Hepatocyte (in vitro differentiated cells): ENCODE results near the gene EXOC3.

ENCODE experiments used
- EZH2 ChIP-seq: fragments of 200-600 bp; sonication (generic); IDR thresholded peaks from 2 replicates; pipeline ENCODE4 v1.6.1; 2016; ENCODE audit warnings: antibody characterized with exemption, mild to moderate bottlenecking, borderline replicate concordance
- EZH2phosphoT487 ChIP-seq: fragments of 200-600 bp; sonication (generic); IDR thresholded peaks from one replicate; pipeline ENCODE4 v1.6.1; 2018; ENCODE audit warnings: antibody characterized with exemption, mild to moderate bottlenecking, low read depth, moderate library complexity; ENCODE audit not compliant: unreplicated experiment, severe bottlenecking
- TF ChIP-seq, protein P1 (sequence below): fragments of 200-600 bp; sonication (generic); IDR thresholded peaks from 2 replicates; pipeline ENCODE4 v1.5.1; 2016; ENCODE audit warnings: antibody characterized with exemption, mild to moderate bottlenecking; ENCODE audit not compliant: poor library complexity

DNA sequence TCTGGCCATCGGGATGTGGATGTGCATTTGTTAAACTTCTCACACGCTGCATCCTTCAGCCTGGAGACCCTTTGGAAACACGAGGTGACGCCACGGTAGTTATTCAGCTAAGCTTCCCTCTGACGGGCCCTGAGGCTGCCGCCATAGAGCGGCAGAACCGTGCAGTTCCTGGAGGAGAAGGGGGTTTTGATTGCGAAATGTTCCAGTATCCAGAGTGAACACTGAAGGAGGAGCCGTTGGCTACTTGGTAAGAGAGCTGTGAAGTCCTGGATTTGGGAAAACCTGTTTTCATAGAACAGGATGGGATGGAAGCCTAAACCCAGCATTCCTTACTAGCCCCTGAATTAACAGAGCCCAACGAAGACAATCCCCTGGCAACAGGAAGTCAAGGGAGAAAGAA lies 23.0 kb upstream of the EXOC3 start:
- TF ChIP-seq EZH2 (no peak), EZH2phosphoT487 (no peak)
- TF ChIP-seq, protein P1, sequence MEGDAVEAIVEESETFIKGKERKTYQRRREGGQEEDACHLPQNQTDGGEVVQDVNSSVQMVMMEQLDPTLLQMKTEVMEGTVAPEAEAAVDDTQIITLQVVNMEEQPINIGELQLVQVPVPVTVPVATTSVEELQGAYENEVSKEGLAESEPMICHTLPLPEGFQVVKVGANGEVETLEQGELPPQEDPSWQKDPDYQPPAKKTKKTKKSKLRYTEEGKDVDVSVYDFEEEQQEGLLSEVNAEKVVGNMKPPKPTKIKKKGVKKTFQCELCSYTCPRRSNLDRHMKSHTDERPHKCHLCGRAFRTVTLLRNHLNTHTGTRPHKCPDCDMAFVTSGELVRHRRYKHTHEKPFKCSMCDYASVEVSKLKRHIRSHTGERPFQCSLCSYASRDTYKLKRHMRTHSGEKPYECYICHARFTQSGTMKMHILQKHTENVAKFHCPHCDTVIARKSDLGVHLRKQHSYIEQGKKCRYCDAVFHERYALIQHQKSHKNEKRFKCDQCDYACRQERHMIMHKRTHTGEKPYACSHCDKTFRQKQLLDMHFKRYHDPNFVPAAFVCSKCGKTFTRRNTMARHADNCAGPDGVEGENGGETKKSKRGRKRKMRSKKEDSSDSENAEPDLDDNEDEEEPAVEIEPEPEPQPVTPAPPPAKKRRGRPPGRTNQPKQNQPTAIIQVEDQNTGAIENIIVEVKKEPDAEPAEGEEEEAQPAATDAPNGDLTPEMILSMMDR: no peak
